ENCODE results near the gene SH3YL1. TPM values are rescaled to one million over a fixed set of nuclear protein-coding genes. Genes with fewer than 3 reads are reported as not detected.

Gene SH3YL1
- total and polyA plus RNA-seq, 2 donors from 2014 or later: 57.3 to 111 TPM

- Histone ChIP-seq H3K9me3 (ENCODE audit: control insufficient read depth in 2 of 3, insufficient read depth in 1 of 3, low read length in 3 of 3) (no peaks in the 10 kb centered on the region), H3K27ac (ENCODE audit: low read depth in 2 of 2, low read length in 2 of 2) (no peak overlapping the region), H3K9ac (ENCODE audit: low read length in 3 of 3) (no peak overlapping the region), H3K4me3 (ENCODE audit: low read length in 3 of 3) (no peak overlapping the region), H3K27me3 (ENCODE audit: control insufficient read depth, insufficient read depth, low read length) (no peaks in the 10 kb centered on the region), H3K4me1 (ENCODE audit: control insufficient read depth in 2 of 3, insufficient read depth in 2 of 3, low read depth in 1 of 3, low read length in 3 of 3) (no peaks in the 10 kb centered on the region), H3K36me3 (ENCODE audit: control insufficient read depth in 2 of 3, insufficient read depth in 3 of 3, low read length in 3 of 3) (no peaks in the 10 kb centered on the region)
- no peak for DNase-seq
- FAIRE-seq: no peak
- intact Hi-C loops (cut with DNase I): no loop called here
- TF ChIP-seq, protein P1, sequence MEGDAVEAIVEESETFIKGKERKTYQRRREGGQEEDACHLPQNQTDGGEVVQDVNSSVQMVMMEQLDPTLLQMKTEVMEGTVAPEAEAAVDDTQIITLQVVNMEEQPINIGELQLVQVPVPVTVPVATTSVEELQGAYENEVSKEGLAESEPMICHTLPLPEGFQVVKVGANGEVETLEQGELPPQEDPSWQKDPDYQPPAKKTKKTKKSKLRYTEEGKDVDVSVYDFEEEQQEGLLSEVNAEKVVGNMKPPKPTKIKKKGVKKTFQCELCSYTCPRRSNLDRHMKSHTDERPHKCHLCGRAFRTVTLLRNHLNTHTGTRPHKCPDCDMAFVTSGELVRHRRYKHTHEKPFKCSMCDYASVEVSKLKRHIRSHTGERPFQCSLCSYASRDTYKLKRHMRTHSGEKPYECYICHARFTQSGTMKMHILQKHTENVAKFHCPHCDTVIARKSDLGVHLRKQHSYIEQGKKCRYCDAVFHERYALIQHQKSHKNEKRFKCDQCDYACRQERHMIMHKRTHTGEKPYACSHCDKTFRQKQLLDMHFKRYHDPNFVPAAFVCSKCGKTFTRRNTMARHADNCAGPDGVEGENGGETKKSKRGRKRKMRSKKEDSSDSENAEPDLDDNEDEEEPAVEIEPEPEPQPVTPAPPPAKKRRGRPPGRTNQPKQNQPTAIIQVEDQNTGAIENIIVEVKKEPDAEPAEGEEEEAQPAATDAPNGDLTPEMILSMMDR (IDR thresholded peaks at IDR 0.05; ENCODE audit: borderline replicate concordance, extremely low read depth, insufficient read depth): no peak
Measured at GRCh38 chr2:196406-196805, 67.4 kb downstream of the SH3YL1 start.

- DNase-seq (no peak), FAIRE-seq (no peak)
- no peaks in the 10 kb centered on the region for H3K4me1 ChIP-seq (ENCODE audit: control insufficient read depth in 2 of 3, insufficient read depth in 2 of 3, low read depth in 1 of 3, low read length in 3 of 3)
- no peaks in the 10 kb centered on the region for H3K36me3 ChIP-seq (ENCODE audit: control insufficient read depth in 2 of 3, insufficient read depth in 3 of 3, low read length in 3 of 3)
- intact Hi-C loops (cut with DNase I): no loop called here
- no peak overlapping the region for H3K4me3 ChIP-seq (ENCODE audit: low read length in 3 of 3)
- TF ChIP-seq, protein P1 (IDR thresholded peaks at IDR 0.05; ENCODE audit: borderline replicate concordance, extremely low read depth, insufficient read depth): no peak
- no peaks in the 10 kb centered on the region for H3K9me3 ChIP-seq (ENCODE audit: control insufficient read depth in 2 of 3, insufficient read depth in 1 of 3, low read length in 3 of 3)
- no peak overlapping the region for H3K9ac ChIP-seq (ENCODE audit: low read length in 3 of 3)
- H3K27me3 ChIP-seq (ENCODE audit: control insufficient read depth, insufficient read depth, low read length): no peaks in the 10 kb centered on the region
- no peak overlapping the region for H3K27ac ChIP-seq (ENCODE audit: low read depth in 2 of 2, low read length in 2 of 2)
Measured at GRCh38 chr2:195932-196331, 67.9 kb downstream of the SH3YL1 start.

- DNase-seq (no peak), FAIRE-seq (no peak)
- TF ChIP-seq, protein P1 (IDR thresholded peaks at IDR 0.05; ENCODE audit: borderline replicate concordance, extremely low read depth, insufficient read depth): no peak
- Histone ChIP-seq H3K36me3 (ENCODE audit: control insufficient read depth in 2 of 3, insufficient read depth in 3 of 3, low read length in 3 of 3) (no peaks in the 10 kb centered on the region), H3K27me3 (ENCODE audit: control insufficient read depth, insufficient read depth, low read length) (no peaks in the 10 kb centered on the region), H3K9ac (ENCODE audit: low read length in 3 of 3) (no peak overlapping the region), H3K9me3 (ENCODE audit: control insufficient read depth in 2 of 3, insufficient read depth in 1 of 3, low read length in 3 of 3) (no peaks in the 10 kb centered on the region), H3K27ac (ENCODE audit: low read depth in 2 of 2, low read length in 2 of 2) (no peak overlapping the region), H3K4me1 (ENCODE audit: control insufficient read depth in 2 of 3, insufficient read depth in 2 of 3, low read depth in 1 of 3, low read length in 3 of 3) (no peaks in the 10 kb centered on the region), H3K4me3 (ENCODE audit: low read length in 3 of 3) (no peak overlapping the region)
- intact Hi-C loops (cut with DNase I): no loop called here
Measured at GRCh38 chr2:193141-193671, 70.6 kb downstream of the SH3YL1 start.

All from kidney (tissue), 14 donors.